ENCODE data around the gene CDH7.

The CDH7 gene

DNA sequence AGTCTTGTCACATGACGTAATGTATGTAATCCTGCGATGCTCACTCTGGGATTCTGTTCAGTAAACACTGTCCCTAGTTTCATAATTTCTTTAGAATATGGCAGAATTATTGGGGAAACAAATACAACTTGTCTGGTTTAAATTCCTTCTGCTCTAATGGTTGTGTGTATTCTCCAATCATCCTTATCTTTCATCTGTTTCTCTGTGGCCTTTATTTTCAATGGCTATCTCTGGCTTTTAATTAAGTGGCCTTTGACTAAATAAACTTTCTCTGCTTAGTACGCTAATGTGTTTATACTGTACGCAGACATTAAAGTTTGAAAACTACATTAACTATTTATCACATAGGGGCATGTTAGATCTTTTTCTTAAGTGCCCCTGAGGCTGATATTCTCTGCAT, 40.9 kb downstream of the CDH7 start:
- no peak overlapping the region for H3K4me3 ChIP-seq (ENCODE audit: low read depth, low read length)
- no peak for DNase-seq (ENCODE audit: low read depth)
- TF ChIP-seq, protein P1, sequence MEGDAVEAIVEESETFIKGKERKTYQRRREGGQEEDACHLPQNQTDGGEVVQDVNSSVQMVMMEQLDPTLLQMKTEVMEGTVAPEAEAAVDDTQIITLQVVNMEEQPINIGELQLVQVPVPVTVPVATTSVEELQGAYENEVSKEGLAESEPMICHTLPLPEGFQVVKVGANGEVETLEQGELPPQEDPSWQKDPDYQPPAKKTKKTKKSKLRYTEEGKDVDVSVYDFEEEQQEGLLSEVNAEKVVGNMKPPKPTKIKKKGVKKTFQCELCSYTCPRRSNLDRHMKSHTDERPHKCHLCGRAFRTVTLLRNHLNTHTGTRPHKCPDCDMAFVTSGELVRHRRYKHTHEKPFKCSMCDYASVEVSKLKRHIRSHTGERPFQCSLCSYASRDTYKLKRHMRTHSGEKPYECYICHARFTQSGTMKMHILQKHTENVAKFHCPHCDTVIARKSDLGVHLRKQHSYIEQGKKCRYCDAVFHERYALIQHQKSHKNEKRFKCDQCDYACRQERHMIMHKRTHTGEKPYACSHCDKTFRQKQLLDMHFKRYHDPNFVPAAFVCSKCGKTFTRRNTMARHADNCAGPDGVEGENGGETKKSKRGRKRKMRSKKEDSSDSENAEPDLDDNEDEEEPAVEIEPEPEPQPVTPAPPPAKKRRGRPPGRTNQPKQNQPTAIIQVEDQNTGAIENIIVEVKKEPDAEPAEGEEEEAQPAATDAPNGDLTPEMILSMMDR (IDR thresholded peaks at IDR 0.05; ENCODE audit: control insufficient read depth, extremely low read depth, insufficient read depth), result no peak

GRCh38 chr18:65792456-65793074, 41.8 kb downstream of the CDH7 start:
- H3K4me3 ChIP-seq (ENCODE audit: low read depth, low read length), result no peak overlapping the region

GRCh38 chr18:65808759-65809158, 57.9 kb downstream of the CDH7 start:
- no peak for DNase-seq (ENCODE audit: low read depth)
- H3K4me3 ChIP-seq (ENCODE audit: low read depth, low read length), result no peak overlapping the region
- TF ChIP-seq, protein P1 (IDR thresholded peaks at IDR 0.05; ENCODE audit: control insufficient read depth, extremely low read depth, insufficient read depth), result no peak

More at GRCh38 chr18:65792456-65793074, 41.8 kb downstream of the CDH7 start:
- no peak for DNase-seq (ENCODE audit: low read depth)
- TF ChIP-seq, protein P1 (IDR thresholded peaks at IDR 0.05; ENCODE audit: control insufficient read depth, extremely low read depth, insufficient read depth), result no peak

GRCh38 chr18:65811307-65811706, 60.5 kb downstream of the CDH7 start:
- TF ChIP-seq, protein P1 (IDR thresholded peaks at IDR 0.05; ENCODE audit: control insufficient read depth, extremely low read depth, insufficient read depth), result no peak
- DNase-seq (ENCODE audit: low read depth), result no peak

DNA sequence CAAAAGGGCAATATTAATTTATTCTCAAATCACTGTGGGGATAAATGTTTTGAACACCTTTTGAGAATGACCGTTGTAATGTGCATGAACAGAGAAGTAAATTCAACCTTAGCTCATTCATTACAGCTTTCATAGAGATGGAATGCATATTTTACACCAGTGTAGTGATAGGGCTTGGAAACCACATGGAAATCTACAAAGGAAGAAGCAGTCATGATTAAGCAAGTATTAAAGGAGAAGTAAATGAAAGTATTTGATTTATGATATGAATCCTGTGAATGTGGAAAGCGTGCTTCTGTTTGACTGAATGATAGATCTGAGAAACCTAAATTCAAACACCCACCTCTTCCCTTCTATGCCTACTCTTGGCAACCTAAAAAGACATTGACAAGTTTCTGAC, 64.7 kb downstream of the CDH7 start:
- DNase-seq (ENCODE audit: low read depth), result no peak
- TF ChIP-seq, protein P1 (IDR thresholded peaks at IDR 0.05; ENCODE audit: control insufficient read depth, extremely low read depth, insufficient read depth), result no peak
- no peak overlapping the region for H3K4me3 ChIP-seq (ENCODE audit: low read depth, low read length)

More at GRCh38 chr18:65811307-65811706, 60.5 kb downstream of the CDH7 start:
- H3K4me3 ChIP-seq (ENCODE audit: low read depth, low read length), result no peak overlapping the region

- TF ChIP-seq, protein P1 (IDR thresholded peaks at IDR 0.05; ENCODE audit: control insufficient read depth, extremely low read depth, insufficient read depth), result no peak
These were observed 66.4 kb downstream of the CDH7 start for GRCh38 chr18:65817178-65817577.

GRCh38 chr18:65821911-65822310, 71.1 kb downstream of the CDH7 start:
- no peak overlapping the region for H3K4me3 ChIP-seq (ENCODE audit: low read depth, low read length)
- TF ChIP-seq, protein P1 (IDR thresholded peaks at IDR 0.05; ENCODE audit: control insufficient read depth, extremely low read depth, insufficient read depth), result no peak
- no peak for DNase-seq (ENCODE audit: low read depth)

More at GRCh38 chr18:65817178-65817577, 66.4 kb downstream of the CDH7 start:
- no peak for DNase-seq (ENCODE audit: low read depth)
- H3K4me3 ChIP-seq (ENCODE audit: low read depth, low read length), result no peak overlapping the region
